ENCODE data around the gene PCP4L1. TPM values are rescaled to one million over a fixed set of nuclear protein-coding genes. Genes with fewer than 3 reads are reported as not detected.
A peak's percentile ranks its signal among the peaks of the same experiment; 100 is the strongest.

The PCP4L1 gene
- total and polyA plus RNA-seq, 2 experiments from 2014 or later = 1.4 to 1.7 TPM

- peak; percentile 91 for DNase-seq (ENCODE audit: low spot score)
- 53% methylated on average over 11 of the region's 11 CpGs for WGBS (ENCODE audit: low lambda C conversion rate, missing lambda C conversion rate)
- Histone ChIP-seq H3K9me3 (ENCODE audit: low read depth) (no peaks in the 10 kb centered on the region), H3K79me2 (peaks cover 4% of the 10 kb centered on the region), H2AFZ (no peak overlapping the region), H3K27ac (peak overlapping the region; percentile 26), H3K9me2 (replicated peaks; ENCODE audit: insufficient read depth) (no peaks in the 10 kb centered on the region), H4K20me1 (ENCODE audit: insufficient read depth, poor library complexity, severe bottlenecking) (no peaks in the 10 kb centered on the region), H3K36me3 (replicated peaks; ENCODE audit: insufficient read depth, low read depth) (no peaks in the 10 kb centered on the region), H3K4me3 (peak overlapping the region; percentile 50), H3K4me2 (peak overlapping the region; percentile 79), H3K4me1 (ENCODE audit: insufficient read depth) (peaks cover 10% of the 10 kb centered on the region), H3K27me3 (no peaks in the 10 kb centered on the region)
- peak; percentile 87 for TF ChIP-seq CTCF (IDR thresholded peaks at IDR 0.05; ENCODE audit: poor library complexity)
- no peak for TF ChIP-seq EZH2 (IDR thresholded peaks at IDR 0.05; ENCODE audit: borderline replicate concordance)
Observed at GRCh38 chr1:161227196-161227871, 31.2 kb upstream of the PCP4L1 start.

DNA sequence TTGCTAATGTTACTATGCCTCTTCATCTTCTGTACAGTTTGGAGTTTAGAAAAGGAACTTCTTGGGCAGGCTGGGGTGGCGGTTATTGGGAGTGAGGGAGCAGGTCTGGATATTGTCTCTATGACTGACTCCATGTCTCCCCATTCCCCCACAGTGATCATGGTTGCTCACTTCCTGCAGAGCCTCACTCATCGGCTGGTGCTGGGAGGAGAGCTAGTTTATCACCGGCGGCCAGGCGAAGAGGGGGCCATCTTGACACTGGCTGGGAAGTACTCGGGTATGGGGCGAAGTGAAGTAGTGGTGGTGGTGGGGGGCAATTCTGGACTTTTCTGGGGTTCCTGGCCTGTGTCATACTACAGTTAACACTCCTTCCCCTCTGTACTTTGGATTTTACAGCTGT is 30.5 kb upstream of the PCP4L1 start:
- WGBS (ENCODE audit: low lambda C conversion rate, missing lambda C conversion rate) = 88% methylated on average over 7 of the region's 7 CpGs
- peak overlapping the region; percentile 79 for H3K4me2 ChIP-seq
- TF ChIP-seq CTCF (IDR thresholded peaks at IDR 0.05; ENCODE audit: poor library complexity) = no peak
- no peak for TF ChIP-seq EZH2phosphoT487 (IDR thresholded peaks at IDR 0.05; ENCODE audit: low read depth, severe bottlenecking, unreplicated experiment)
- no peak for TF ChIP-seq EZH2 (IDR thresholded peaks at IDR 0.05; ENCODE audit: borderline replicate concordance)
- H3K4me1 ChIP-seq (ENCODE audit: insufficient read depth) = peaks cover 10% of the 10 kb centered on the region
- no peak overlapping the region for H3K4me3 ChIP-seq
- no peak overlapping the region for H2AFZ ChIP-seq
- peaks cover 4% of the 10 kb centered on the region for H3K79me2 ChIP-seq
- H3K9me3 ChIP-seq (ENCODE audit: low read depth) = no peaks in the 10 kb centered on the region
- no peak for DNase-seq (ENCODE audit: low spot score)
- H3K9me2 ChIP-seq (replicated peaks; ENCODE audit: insufficient read depth) = no peaks in the 10 kb centered on the region
- no peaks in the 10 kb centered on the region for H4K20me1 ChIP-seq (ENCODE audit: insufficient read depth, poor library complexity, severe bottlenecking)
- no peak overlapping the region for H3K27ac ChIP-seq
- H3K36me3 ChIP-seq (replicated peaks; ENCODE audit: insufficient read depth, low read depth) = no peaks in the 10 kb centered on the region
- H3K27me3 ChIP-seq = no peaks in the 10 kb centered on the region

DNA sequence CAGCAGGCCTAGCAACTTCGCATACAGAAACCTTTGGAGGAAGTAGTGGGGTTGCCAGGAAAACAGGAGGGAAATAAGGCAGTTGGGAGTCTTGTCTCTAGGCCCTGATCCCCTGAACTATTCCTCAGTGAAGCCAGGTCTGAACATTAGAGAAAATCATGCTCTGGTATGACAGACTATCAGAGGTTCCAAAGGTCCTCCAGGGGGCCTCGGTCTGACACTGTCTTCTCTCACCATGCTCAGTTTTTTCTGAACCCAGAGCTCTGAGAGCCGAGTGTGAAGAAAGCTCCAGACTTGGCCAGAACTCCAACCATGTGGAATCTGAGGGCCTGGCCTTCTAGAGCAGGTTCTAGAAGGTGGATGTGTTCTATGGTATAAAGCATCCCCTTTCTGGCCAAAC is 28.6 kb upstream of the PCP4L1 start:
- Histone ChIP-seq H3K4me1 (ENCODE audit: insufficient read depth) (peaks cover 10% of the 10 kb centered on the region), H3K4me2 (no peak overlapping the region), H3K79me2 (peaks cover 4% of the 10 kb centered on the region), H4K20me1 (ENCODE audit: insufficient read depth, poor library complexity, severe bottlenecking) (no peaks in the 10 kb centered on the region), H3K9me2 (replicated peaks; ENCODE audit: insufficient read depth) (no peaks in the 10 kb centered on the region), H2AFZ (no peak overlapping the region), H3K27ac (no peak overlapping the region), H3K27me3 (no peaks in the 10 kb centered on the region), H3K4me3 (no peak overlapping the region), H3K36me3 (replicated peaks; ENCODE audit: insufficient read depth, low read depth) (no peaks in the 10 kb centered on the region), H3K9me3 (ENCODE audit: low read depth) (no peaks in the 10 kb centered on the region)
- no peak for TF ChIP-seq EZH2 (IDR thresholded peaks at IDR 0.05; ENCODE audit: borderline replicate concordance)
- no peak for TF ChIP-seq CTCF (IDR thresholded peaks at IDR 0.05; ENCODE audit: poor library complexity)
- TF ChIP-seq EZH2phosphoT487 (IDR thresholded peaks at IDR 0.05; ENCODE audit: low read depth, severe bottlenecking, unreplicated experiment) = no peak
- WGBS (ENCODE audit: low lambda C conversion rate, missing lambda C conversion rate) = 61% methylated on average over 3 of the region's 3 CpGs
- no peak for DNase-seq (ENCODE audit: low spot score)

All from hepatocyte (in vitro differentiated cells).